PC-3 (cell line): ENCODE data around the gene JTB. TPM values are rescaled to one million over a fixed set of nuclear protein-coding genes. Genes with fewer than 3 reads are reported as not detected.

Experiments
- ATAC-seq: fragments of 200-7000 bp; cut with Tn5 transposase; 2 replicates; pipeline ENCODE4 v1.9.1; 2020; ENCODE audit warnings: mild to moderate bottlenecking, moderate library complexity
- BruUV-seq: library from RNA; stranded (reverse); fragments of 400-500 nt; replicated peaks from 2 replicates; lab custom pipeline; 2021; lab: Mats Ljungman, UMichigan
- CTCF ChIA-PET: fragments of 300-600 bp; sonication (Branson Sonifier 250); formaldehyde crosslinking; loops from one replicate; lab custom pipeline; 2022; ENCODE audit warnings: antibody characterized with exemption; lab: Charles Lee
- POLR2A ChIA-PET: fragments of 300-600 bp; sonication (Branson Sonifier 250); formaldehyde crosslinking; loops from one replicate; lab custom pipeline; 2022; ENCODE audit warnings: antibody characterized with exemption; ENCODE audit not compliant: unreplicated experiment; lab: Charles Lee
- DNase-seq: peaks from one replicate; pipeline ENCODE4 v3.0.0-alpha.2; 2015
- H2AFZ ChIP-seq: fragments of 300-600 bp; sonication (generic); 2 replicates; pipeline ENCODE4 v1.6.0; 2016; ENCODE audit warnings: antibody characterized with exemption, low read length
- H3F3A ChIP-seq: fragments of 300-600 bp; sonication (generic); one replicate; pipeline ENCODE4 v1.6.0; 2017; ENCODE audit warnings: antibody characterized with exemption, low read length, control low read depth, mild to moderate bottlenecking; ENCODE audit not compliant: unreplicated experiment
- H3K27ac ChIP-seq: fragments of 300-600 bp; sonication (generic); 2 replicates; pipeline ENCODE4 v1.5.1; 2016; ENCODE audit warnings: mild to moderate bottlenecking, low read length
- H3K27me3 ChIP-seq: fragments of 300-600 bp; sonication (generic); 2 replicates; pipeline ENCODE4 v1.6.1; 2016; ENCODE audit warnings: low read length, mixed read lengths
- H3K36me3 ChIP-seq: fragments of 300-600 bp; sonication (generic); 2 replicates; pipeline ENCODE4 v1.6.1; 2016; ENCODE audit warnings: low read depth, mixed run types, low read length, mixed read lengths
- H3K4me1 ChIP-seq: fragments of 300-600 bp; sonication (generic); 2 replicates; pipeline ENCODE4 v1.5.1; 2016; ENCODE audit warnings: low read length; ENCODE audit not compliant: insufficient read depth
- H3K4me2 ChIP-seq: fragments of 300-600 bp; sonication (generic); 2 replicates; pipeline ENCODE4 v1.6.0; 2016; ENCODE audit warnings: low read length
- H3K4me3 ChIP-seq: fragments of 300-600 bp; sonication (generic); 2 replicates; pipeline ENCODE4 v1.5.1; 2016; ENCODE audit warnings: mild to moderate bottlenecking, low read length, mixed read lengths
- H3K79me2 ChIP-seq: fragments of 300-600 bp; sonication (generic); 2 replicates; pipeline ENCODE4 v1.6.1; 2017; ENCODE audit warnings: low read length, mixed read lengths
- H3K9ac ChIP-seq: fragments of 300-600 bp; sonication (generic); 2 replicates; pipeline ENCODE4 v1.6.0; 2016; ENCODE audit warnings: mild to moderate bottlenecking, low read length
- H3K9me2 ChIP-seq: fragments of 300-600 bp; sonication (generic); replicated peaks from 2 replicates; pipeline ENCODE4 v1.6.1; 2016; ENCODE audit warnings: mixed run types, low read length, mixed read lengths
- H3K9me3 ChIP-seq: fragments of 300-600 bp; sonication (generic); 2 replicates; pipeline ENCODE4 v1.6.1; 2016; ENCODE audit warnings: low read length, mixed read lengths
- H4K20me1 ChIP-seq: fragments of 300-600 bp; sonication (generic); 2 replicates; pipeline ENCODE4 v1.6.1; 2016; ENCODE audit warnings: low read length, mixed read lengths
- EZH2 ChIP-seq: fragments of 300-600 bp; sonication (generic); IDR thresholded peaks from one replicate; pipeline ENCODE4 v1.6.1; 2017; ENCODE audit warnings: antibody characterized with exemption, mild to moderate bottlenecking, low read length; ENCODE audit not compliant: unreplicated experiment
- EZH2phosphoT487 ChIP-seq: fragments of 300-600 bp; sonication (generic); IDR thresholded peaks from 2 replicates; pipeline ENCODE4 v1.6.1; 2018; ENCODE audit warnings: mild to moderate bottlenecking, antibody characterized with exemption, low read length, borderline replicate concordance
- intact Hi-C: fragments of 100-400 bp; cut with micrococcal nuclease; formaldehyde crosslinking; loops from 2 replicates; pipeline ENCODE4 v1.9.0; 2023
- total RNA-seq: library from RNA; depleted of rRNA; stranded (reverse); fragments of >200 nt; gene quantifications from 2 replicates; pipeline ENCODE4 v1.2.3, GENCODE V29; 2014
- TF ChIP-seq, protein P1 (sequence below): fragments of 300-600 bp; sonication (generic); conservative IDR thresholded peaks from 2 replicates; pipeline ENCODE4 v1.5.1; 2017; ENCODE audit warnings: antibody characterized with exemption, low read depth, mild to moderate bottlenecking, low read length

JTB gene
- total RNA-seq, 1 experiment from 2014 or later = 377 TPM

GRCh38 chr1:153991151-153991630 lies 13.7 kb upstream of the JTB start:
- Histone ChIP-seq H3F3A (peaks cover 17% of the 10 kb centered on the region), H4K20me1 (peaks cover 17% of the 10 kb centered on the region), H3K36me3 (peaks cover 27% of the 10 kb centered on the region), H3K4me2 (peak overlapping the region; percentile 83), H3K4me3 (peak overlapping the region; percentile 94), H3K27me3 (no peaks in the 10 kb centered on the region), H3K27ac (peak overlapping the region; percentile 69), H2AFZ (no peak overlapping the region), H3K79me2 (peaks cover 24% of the 10 kb centered on the region), H3K9ac (peak overlapping the region; percentile 95), H3K9me2 (no peaks in the 10 kb centered on the region), H3K9me3 (no peaks in the 10 kb centered on the region), H3K4me1 (peaks cover 18% of the 10 kb centered on the region)
- DNase-seq (no peak), ATAC-seq (no peak)
- TF ChIP-seq, protein P1, sequence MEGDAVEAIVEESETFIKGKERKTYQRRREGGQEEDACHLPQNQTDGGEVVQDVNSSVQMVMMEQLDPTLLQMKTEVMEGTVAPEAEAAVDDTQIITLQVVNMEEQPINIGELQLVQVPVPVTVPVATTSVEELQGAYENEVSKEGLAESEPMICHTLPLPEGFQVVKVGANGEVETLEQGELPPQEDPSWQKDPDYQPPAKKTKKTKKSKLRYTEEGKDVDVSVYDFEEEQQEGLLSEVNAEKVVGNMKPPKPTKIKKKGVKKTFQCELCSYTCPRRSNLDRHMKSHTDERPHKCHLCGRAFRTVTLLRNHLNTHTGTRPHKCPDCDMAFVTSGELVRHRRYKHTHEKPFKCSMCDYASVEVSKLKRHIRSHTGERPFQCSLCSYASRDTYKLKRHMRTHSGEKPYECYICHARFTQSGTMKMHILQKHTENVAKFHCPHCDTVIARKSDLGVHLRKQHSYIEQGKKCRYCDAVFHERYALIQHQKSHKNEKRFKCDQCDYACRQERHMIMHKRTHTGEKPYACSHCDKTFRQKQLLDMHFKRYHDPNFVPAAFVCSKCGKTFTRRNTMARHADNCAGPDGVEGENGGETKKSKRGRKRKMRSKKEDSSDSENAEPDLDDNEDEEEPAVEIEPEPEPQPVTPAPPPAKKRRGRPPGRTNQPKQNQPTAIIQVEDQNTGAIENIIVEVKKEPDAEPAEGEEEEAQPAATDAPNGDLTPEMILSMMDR = no peak
- TF ChIP-seq EZH2 (no peak), EZH2phosphoT487 (no peak)
- intact Hi-C loops = no loop called here
- POLR2A ChIA-PET = interaction anchor here (0.5 to 0.6 kb wide), 2 partner anchors 206 to 332 kb away, joined by 3 to 6 read pairs; no protein-coding TSS in a partner anchor
- BruUV-seq = TSS peak; percentile 80
- CTCF ChIA-PET = no interaction called here

GRCh38 chr1:153990468-153991150 lies 13.1 kb upstream of the JTB start, which contains the start of gene RPS27:
TSS of gene RPS27 (plus strand) at chr1:153990762. CDS start at chr1:153990797, 35 bp downstream.
- no TSS peak for BruUV-seq
- ChIA-PET POLR2A (interaction anchor here (0.5 to 0.7 kb wide), 11 partner anchors 9 to 331 kb away, joined by 3 to 11 read pairs (median 5); partner anchors contain the start of genes CREB3L4, CRTC2 and JTB), CTCF (no interaction called here)
- H3K27ac ChIP-seq = peak within 1 kb of the TSS; percentile 69
- intact Hi-C loops = no loop called here
- H3K27me3 ChIP-seq = no peaks in the 10 kb centered on the region
- H3K79me2 ChIP-seq = peaks cover 28% of the 10 kb centered on the region
- no peaks in the 10 kb centered on the region for H3K9me3 ChIP-seq
- H3K4me3 ChIP-seq = peak within 1 kb of the TSS; percentile 94
- peaks cover 19% of the 10 kb centered on the region for H3K4me1 ChIP-seq
- H2AFZ ChIP-seq = peak within 1 kb of the TSS; percentile 78
- no peaks in the 10 kb centered on the region for H3K9me2 ChIP-seq
- H3K36me3 ChIP-seq = peaks cover 27% of the 10 kb centered on the region
- H4K20me1 ChIP-seq = peaks cover 17% of the 10 kb centered on the region
- no peak for TF ChIP-seq EZH2phosphoT487
- TF ChIP-seq, protein P1 = no peak
- no peak for TF ChIP-seq EZH2
- peak within 1 kb of the TSS; percentile 83 for H3K4me2 ChIP-seq
- ATAC-seq = peak; percentile 36
- peak within 1 kb of the TSS; percentile 95 for H3K9ac ChIP-seq
- DNase-seq = peak; percentile 99
- peaks cover 17% of the 10 kb centered on the region for H3F3A ChIP-seq
